Neural cell (in vitro differentiated cells): ENCODE data around the gene EDA. TPM values are rescaled to one million over a fixed set of nuclear protein-coding genes. Genes with fewer than 3 reads are reported as not detected.

ENCODE experiments used
- H2AFZ ChIP-seq: fragments of 200-600, 300-800 bp; sonication (generic), shearing (Covaris generic); 2 replicates; pipeline ENCODE4 v1.6.0; 2014; ENCODE audit warnings: low read depth, mild to moderate bottlenecking, antibody characterized with exemption, low read length, moderate library complexity
- H3F3A ChIP-seq: fragments of 200-600 bp; shearing (Covaris generic); 2 replicates; pipeline ENCODE4 v1.6.1; 2016; ENCODE audit warnings: mild to moderate bottlenecking, moderate library complexity, mixed read lengths, antibody characterized with exemption, low read length; ENCODE audit not compliant: insufficient read depth, poor library complexity, severe bottlenecking
- H3K27ac ChIP-seq: fragments of 200-600, 300-800 bp; sonication (generic), shearing (Covaris generic); 2 replicates; pipeline ENCODE4 v1.5.1; 2014; ENCODE audit warnings: mild to moderate bottlenecking, low read length, moderate library complexity
- H3K27me3 ChIP-seq: fragments of 300-800, 200-600 bp; sonication (generic), shearing (Covaris generic); 2 replicates; pipeline ENCODE4 v1.6.0; 2014; ENCODE audit warnings: mild to moderate bottlenecking, low read depth, low read length, moderate library complexity; ENCODE audit not compliant: insufficient read depth
- H3K36me3 ChIP-seq: fragments of 300-800, 200-600 bp; sonication (generic), shearing (Covaris generic); 2 replicates; pipeline ENCODE4 v1.5.1; 2014; ENCODE audit warnings: mild to moderate bottlenecking, antibody characterized with exemption, low read length, moderate library complexity; ENCODE audit not compliant: insufficient read depth
- H3K4me2 ChIP-seq: fragments of 300-800, 200-600 bp; sonication (generic), shearing (Covaris generic); 2 replicates; pipeline ENCODE4 v1.6.0; 2014; ENCODE audit warnings: mild to moderate bottlenecking, low read length
- H3K4me3 ChIP-seq: fragments of 300-800, 200-600 bp; sonication (generic), shearing (Covaris generic); 2 replicates; pipeline ENCODE4 v1.5.1; 2014; ENCODE audit warnings: mild to moderate bottlenecking, low read length, moderate library complexity
- H3K79me2 ChIP-seq: fragments of 200-600 bp; shearing (Covaris generic); replicated peaks from 2 replicates; pipeline ENCODE4 v1.6.0; 2014; ENCODE audit warnings: mild to moderate bottlenecking, low read length, moderate library complexity; ENCODE audit not compliant: insufficient read depth
- H3K9ac ChIP-seq: fragments of 300-800, 200-600 bp; sonication (generic), shearing (Covaris generic); 2 replicates; pipeline ENCODE4 v1.6.1; 2016; ENCODE audit warnings: mild to moderate bottlenecking, low read length, mixed read lengths
- H3K9me2 ChIP-seq: fragments of 200-600 bp; shearing (Covaris generic); 2 replicates; pipeline ENCODE4 v1.6.1; 2016; ENCODE audit warnings: mild to moderate bottlenecking, low read length, mixed read lengths; ENCODE audit not compliant: insufficient read depth
- H3K9me3 ChIP-seq: fragments of 200-600, 300-800 bp; sonication (generic), shearing (Covaris generic); 2 replicates; pipeline ENCODE4 v1.6.1; 2016; ENCODE audit warnings: mild to moderate bottlenecking, mixed run types, low read length, moderate library complexity, mixed read lengths
- H4K20me1 ChIP-seq: fragments of 200-600 bp; shearing (Covaris generic); 2 replicates; pipeline ENCODE4 v1.6.1; 2016; ENCODE audit warnings: mild to moderate bottlenecking, mixed run types; ENCODE audit not compliant: insufficient read depth
- EP300 ChIP-seq: fragments of 450-650 bp; conservative IDR thresholded peaks from 2 replicates; pipeline ENCODE4 v1.6.1; 2014; ENCODE audit warnings: antibody characterized with exemption, mild to moderate bottlenecking, moderate library complexity; ENCODE audit not compliant: poor library complexity, severe bottlenecking
- EZH2 ChIP-seq: fragments of 200-600, 300-800 bp; shearing (Covaris generic), sonication (generic); IDR thresholded peaks from 2 replicates; pipeline ENCODE4 v1.6.1; 2014; ENCODE audit warnings: antibody characterized with exemption, low read length, borderline replicate concordance, mild to moderate bottlenecking; ENCODE audit not compliant: insufficient read depth, poor library complexity, severe bottlenecking
- MXI1 ChIP-seq: fragments of 450-650 bp; conservative IDR thresholded peaks from 2 replicates; pipeline ENCODE4 v1.6.1; 2014; ENCODE audit warnings: antibody characterized with exemption, mild to moderate bottlenecking; ENCODE audit not compliant: poor library complexity, severe bottlenecking
- POLR2AphosphoS5 ChIP-seq: IDR thresholded peaks from 2 replicates; pipeline ENCODE4 v1.6.1; 2012
- RAD21 ChIP-seq: fragments of 450-650 bp; conservative IDR thresholded peaks from 2 replicates; pipeline ENCODE4 v1.6.1; 2014; ENCODE audit warnings: antibody characterized with exemption, mild to moderate bottlenecking, moderate library complexity
- SMC3 ChIP-seq: fragments of 450-650 bp; conservative IDR thresholded peaks from 2 replicates; pipeline ENCODE4 v1.6.1; 2014; ENCODE audit warnings: antibody characterized with exemption, mild to moderate bottlenecking, moderate library complexity; ENCODE audit not compliant: poor library complexity
- TAF1 ChIP-seq: IDR thresholded peaks from 2 replicates; pipeline ENCODE4 v1.6.1; 2012; ENCODE audit warnings: low read depth
- polyA plus RNA-seq: library from polyadenylated mRNA; depleted of rRNA; stranded (reverse); fragments of >200 nt; gene quantifications from 2 replicates; pipeline ENCODE4 v1.2.3, GENCODE V29; 2014
- TF ChIP-seq, protein P1 (sequence below): fragments of 450-650 bp; IDR thresholded peaks from 2 replicates; pipeline ENCODE4 v1.5.1; 2014; ENCODE audit warnings: antibody characterized with exemption, mild to moderate bottlenecking, moderate library complexity; ENCODE audit not compliant: poor library complexity, severe bottlenecking
- TF ChIP-seq, protein P2 (sequence below): IDR thresholded peaks from 2 replicates; pipeline ENCODE4 v1.6.1; 2012; ENCODE audit warnings: borderline replicate concordance

Gene EDA
- polyA plus RNA-seq, 1 donor from 2014 or later: 1.1 TPM

- Histone ChIP-seq H3K9me2 (no peaks in the 10 kb centered on the region), H3K36me3 (no peaks in the 10 kb centered on the region), H3K27me3 (no peaks in the 10 kb centered on the region), H3K4me3 (no peak overlapping the region), H3K79me2 (no peaks in the 10 kb centered on the region), H3K27ac (no peak overlapping the region), H3K9me3 (no peaks in the 10 kb centered on the region), H4K20me1 (no peaks in the 10 kb centered on the region), H3F3A (no peaks in the 10 kb centered on the region), H2AFZ (no peak overlapping the region), H3K4me2 (no peak overlapping the region), H3K9ac (no peak overlapping the region)
- TF ChIP-seq EZH2 (no peak), EP300 (no peak), SMC3 (no peak), RAD21 (no peak)
- TF ChIP-seq, protein P1, sequence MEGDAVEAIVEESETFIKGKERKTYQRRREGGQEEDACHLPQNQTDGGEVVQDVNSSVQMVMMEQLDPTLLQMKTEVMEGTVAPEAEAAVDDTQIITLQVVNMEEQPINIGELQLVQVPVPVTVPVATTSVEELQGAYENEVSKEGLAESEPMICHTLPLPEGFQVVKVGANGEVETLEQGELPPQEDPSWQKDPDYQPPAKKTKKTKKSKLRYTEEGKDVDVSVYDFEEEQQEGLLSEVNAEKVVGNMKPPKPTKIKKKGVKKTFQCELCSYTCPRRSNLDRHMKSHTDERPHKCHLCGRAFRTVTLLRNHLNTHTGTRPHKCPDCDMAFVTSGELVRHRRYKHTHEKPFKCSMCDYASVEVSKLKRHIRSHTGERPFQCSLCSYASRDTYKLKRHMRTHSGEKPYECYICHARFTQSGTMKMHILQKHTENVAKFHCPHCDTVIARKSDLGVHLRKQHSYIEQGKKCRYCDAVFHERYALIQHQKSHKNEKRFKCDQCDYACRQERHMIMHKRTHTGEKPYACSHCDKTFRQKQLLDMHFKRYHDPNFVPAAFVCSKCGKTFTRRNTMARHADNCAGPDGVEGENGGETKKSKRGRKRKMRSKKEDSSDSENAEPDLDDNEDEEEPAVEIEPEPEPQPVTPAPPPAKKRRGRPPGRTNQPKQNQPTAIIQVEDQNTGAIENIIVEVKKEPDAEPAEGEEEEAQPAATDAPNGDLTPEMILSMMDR: no peak
Measured at GRCh38 chrX:70042399-70043371, 426.8 kb downstream of the EDA start.

DNA sequence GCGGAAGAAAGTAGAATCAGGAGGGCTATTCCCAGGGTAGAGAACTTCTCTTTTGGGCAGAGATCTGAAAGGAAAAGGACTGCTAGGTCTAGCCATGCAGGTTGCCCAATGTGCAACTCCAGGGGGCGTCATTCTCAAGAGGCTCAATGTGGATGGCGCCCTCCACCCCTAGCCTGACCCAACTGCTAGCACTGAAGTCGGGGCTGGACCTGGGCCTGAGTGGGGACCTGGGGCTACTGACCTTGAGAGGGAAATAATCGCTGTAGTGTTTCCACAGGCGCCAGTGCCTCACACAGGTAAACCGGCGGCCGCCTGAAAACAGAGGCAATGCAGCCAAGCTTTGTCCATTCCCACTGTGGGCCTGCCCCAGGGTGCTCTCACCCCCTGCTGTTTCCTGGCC is 427.8 kb downstream of the EDA start:
- no peaks in the 10 kb centered on the region for H3K79me2 ChIP-seq
- H3K27ac ChIP-seq: no peak overlapping the region
- no peak overlapping the region for H3K9ac ChIP-seq
- H3K27me3 ChIP-seq: no peaks in the 10 kb centered on the region
- no peak overlapping the region for H2AFZ ChIP-seq
- no peak for TF ChIP-seq EZH2
- TF ChIP-seq TAF1: no peak
- TF ChIP-seq, protein P1: no peak
- TF ChIP-seq EP300: no peak
- TF ChIP-seq SMC3: no peak
- no peak for TF ChIP-seq POLR2AphosphoS5
- TF ChIP-seq, protein P2, sequence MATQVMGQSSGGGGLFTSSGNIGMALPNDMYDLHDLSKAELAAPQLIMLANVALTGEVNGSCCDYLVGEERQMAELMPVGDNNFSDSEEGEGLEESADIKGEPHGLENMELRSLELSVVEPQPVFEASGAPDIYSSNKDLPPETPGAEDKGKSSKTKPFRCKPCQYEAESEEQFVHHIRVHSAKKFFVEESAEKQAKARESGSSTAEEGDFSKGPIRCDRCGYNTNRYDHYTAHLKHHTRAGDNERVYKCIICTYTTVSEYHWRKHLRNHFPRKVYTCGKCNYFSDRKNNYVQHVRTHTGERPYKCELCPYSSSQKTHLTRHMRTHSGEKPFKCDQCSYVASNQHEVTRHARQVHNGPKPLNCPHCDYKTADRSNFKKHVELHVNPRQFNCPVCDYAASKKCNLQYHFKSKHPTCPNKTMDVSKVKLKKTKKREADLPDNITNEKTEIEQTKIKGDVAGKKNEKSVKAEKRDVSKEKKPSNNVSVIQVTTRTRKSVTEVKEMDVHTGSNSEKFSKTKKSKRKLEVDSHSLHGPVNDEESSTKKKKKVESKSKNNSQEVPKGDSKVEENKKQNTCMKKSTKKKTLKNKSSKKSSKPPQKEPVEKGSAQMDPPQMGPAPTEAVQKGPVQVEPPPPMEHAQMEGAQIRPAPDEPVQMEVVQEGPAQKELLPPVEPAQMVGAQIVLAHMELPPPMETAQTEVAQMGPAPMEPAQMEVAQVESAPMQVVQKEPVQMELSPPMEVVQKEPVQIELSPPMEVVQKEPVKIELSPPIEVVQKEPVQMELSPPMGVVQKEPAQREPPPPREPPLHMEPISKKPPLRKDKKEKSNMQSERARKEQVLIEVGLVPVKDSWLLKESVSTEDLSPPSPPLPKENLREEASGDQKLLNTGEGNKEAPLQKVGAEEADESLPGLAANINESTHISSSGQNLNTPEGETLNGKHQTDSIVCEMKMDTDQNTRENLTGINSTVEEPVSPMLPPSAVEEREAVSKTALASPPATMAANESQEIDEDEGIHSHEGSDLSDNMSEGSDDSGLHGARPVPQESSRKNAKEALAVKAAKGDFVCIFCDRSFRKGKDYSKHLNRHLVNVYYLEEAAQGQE: no peak
- no peak for TF ChIP-seq MXI1
- no peak for TF ChIP-seq RAD21
- no peak overlapping the region for H3K4me3 ChIP-seq
- H3F3A ChIP-seq: no peaks in the 10 kb centered on the region
- no peaks in the 10 kb centered on the region for H3K9me3 ChIP-seq
- no peaks in the 10 kb centered on the region for H4K20me1 ChIP-seq
- no peaks in the 10 kb centered on the region for H3K36me3 ChIP-seq
- no peak overlapping the region for H3K4me2 ChIP-seq
- H3K9me2 ChIP-seq: no peaks in the 10 kb centered on the region
